ENCODE results near the gene ERCC2. TPM values are rescaled to one million over a fixed set of nuclear protein-coding genes. Genes with fewer than 3 reads are reported as not detected.
"Not testable (repeated sequence)": the region's sequence is repeated elsewhere in the genome, so short reads cannot be mapped to it uniquely, and the experiment has no call there.

Gene ERCC2
- total RNA-seq = 4.2 TPM

DNA sequence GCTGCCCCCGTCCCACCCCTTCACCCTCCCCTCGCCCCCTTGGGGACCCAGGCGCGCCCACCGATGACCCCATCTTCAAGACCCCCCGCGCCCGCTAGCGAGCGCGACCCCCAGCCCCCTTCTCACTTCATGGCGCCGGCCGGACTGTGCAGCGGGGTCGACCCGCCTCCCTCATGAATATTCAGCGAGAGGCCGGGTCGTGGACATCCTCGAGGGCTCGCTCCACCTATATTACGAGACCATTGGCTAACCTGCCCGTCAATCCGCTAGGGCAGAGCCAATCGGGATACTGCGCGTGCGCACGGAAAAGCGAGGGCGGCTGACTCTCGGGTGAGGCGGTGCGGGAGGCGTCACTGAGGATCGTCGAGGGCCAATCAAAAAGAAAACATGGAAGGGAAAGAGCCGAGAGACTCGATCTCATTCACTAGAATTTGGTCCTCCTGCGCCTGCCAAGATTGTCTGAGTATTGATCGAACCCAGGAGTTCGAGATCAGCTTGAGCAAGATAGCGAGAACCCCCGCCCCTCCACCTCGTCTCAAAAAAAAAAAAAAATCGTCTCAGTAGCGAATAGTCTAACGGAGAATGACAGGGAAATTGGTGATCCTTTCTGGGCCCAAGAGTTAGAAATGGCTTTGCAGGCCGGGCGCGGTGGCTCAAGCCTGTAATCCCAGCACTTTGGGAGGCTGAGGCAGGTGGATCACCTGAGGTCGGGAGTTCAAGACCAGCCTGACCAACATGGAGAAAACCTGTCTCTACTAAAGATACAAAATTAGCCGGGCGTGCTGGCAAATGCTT is at the start of gene ERCC2:
Gene ERCC2 (minus strand): TSS at position 164 of the 795 bp plus-strand sequence. CDS start 33 bp downstream, at position 131.
- peaks cover 14% of the 10 kb centered on the region for H3K4me1 ChIP-seq (ENCODE audit: insufficient read depth, low read length)
- H3K9me3 ChIP-seq (ENCODE audit: low read depth, low read length) = no peaks in the 10 kb centered on the region
- H3K4me3 ChIP-seq (ENCODE audit: low read length) = peak within 1 kb of the TSS; percentile 53
- H3K27me3 ChIP-seq (ENCODE audit: insufficient read depth, low read length) = no peaks in the 10 kb centered on the region

DNA sequence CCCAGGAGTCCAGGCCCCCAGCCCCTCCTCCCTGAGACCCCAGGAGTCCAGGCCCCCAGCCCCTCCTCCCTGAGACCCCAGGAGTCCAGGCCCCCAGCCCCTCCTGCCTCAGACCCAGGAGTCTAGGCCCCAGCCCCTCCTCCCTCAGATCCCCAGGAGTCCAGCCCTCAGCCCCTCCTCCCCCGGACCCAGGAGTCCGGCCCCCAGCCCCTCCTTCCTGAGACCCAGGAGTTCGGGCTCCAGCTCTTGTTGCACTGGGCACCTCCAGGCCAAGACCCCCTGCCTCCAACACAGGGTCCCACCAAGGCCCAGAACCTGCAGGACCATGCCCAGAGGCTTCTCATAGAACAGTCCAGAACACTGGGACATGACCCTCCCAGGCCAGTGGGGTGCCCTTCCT is 49.5 kb upstream of the ERCC2 start:
- H3K4me1 ChIP-seq (ENCODE audit: insufficient read depth, low read length) = peaks cover 63% of the 10 kb centered on the region
- no peak overlapping the region for H3K4me3 ChIP-seq (ENCODE audit: low read length)
- H3K9me3 ChIP-seq (ENCODE audit: low read depth, low read length) = no peaks in the 10 kb centered on the region
- no peaks in the 10 kb centered on the region for H3K27me3 ChIP-seq (ENCODE audit: insufficient read depth, low read length)

DNA sequence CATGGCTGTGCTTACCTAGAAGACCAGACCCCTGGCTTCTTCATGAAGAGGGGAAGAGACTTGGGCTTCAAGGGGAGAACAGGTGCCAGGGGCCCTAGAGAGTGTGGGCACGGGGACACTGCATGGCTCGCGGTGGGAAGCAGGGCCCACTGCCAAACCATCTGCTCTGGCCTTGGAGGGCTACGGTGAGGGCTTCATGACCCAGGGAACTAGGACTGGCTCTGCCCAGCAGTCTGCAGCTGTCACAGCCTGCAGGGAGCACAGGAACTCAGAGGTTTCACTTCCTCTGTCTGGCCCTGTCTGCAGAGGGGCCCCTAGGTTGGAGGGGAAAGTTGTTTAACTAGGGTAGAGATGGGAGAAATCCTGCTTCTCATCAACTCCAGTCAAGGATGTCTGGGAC is 49.0 kb upstream of the ERCC2 start:
- no peak overlapping the region for H3K4me3 ChIP-seq (ENCODE audit: low read length)
- peaks cover 58% of the 10 kb centered on the region for H3K4me1 ChIP-seq (ENCODE audit: insufficient read depth, low read length)
- H3K9me3 ChIP-seq (ENCODE audit: low read depth, low read length) = no peaks in the 10 kb centered on the region
- no peaks in the 10 kb centered on the region for H3K27me3 ChIP-seq (ENCODE audit: insufficient read depth, low read length)

DNA sequence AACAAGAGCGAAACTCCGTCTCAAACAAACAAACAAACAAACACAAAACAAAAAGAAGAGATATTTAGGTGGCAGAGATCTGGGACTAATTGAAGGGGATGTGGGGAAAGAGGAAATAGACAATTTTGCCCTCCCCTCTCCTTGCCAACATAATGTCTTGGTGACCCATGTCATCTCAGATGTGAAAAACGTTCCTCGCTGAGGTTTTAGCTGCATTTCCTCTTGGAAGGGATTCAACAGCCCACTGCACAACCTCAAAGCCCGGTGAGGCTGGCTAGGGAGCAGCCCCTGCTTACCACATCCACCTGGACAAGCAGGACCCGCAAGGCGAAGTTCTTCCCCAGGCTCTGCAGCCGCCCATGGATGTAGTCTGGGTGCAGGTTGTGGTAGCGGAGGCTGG is 48.4 kb upstream of the ERCC2 start:
- Histone ChIP-seq H3K4me1 (ENCODE audit: insufficient read depth, low read length) (peaks cover 52% of the 10 kb centered on the region), H3K4me3 (ENCODE audit: low read length) (no peak overlapping the region), H3K27me3 (ENCODE audit: insufficient read depth, low read length) (no peaks in the 10 kb centered on the region), H3K9me3 (ENCODE audit: low read depth, low read length) (no peaks in the 10 kb centered on the region)

DNA sequence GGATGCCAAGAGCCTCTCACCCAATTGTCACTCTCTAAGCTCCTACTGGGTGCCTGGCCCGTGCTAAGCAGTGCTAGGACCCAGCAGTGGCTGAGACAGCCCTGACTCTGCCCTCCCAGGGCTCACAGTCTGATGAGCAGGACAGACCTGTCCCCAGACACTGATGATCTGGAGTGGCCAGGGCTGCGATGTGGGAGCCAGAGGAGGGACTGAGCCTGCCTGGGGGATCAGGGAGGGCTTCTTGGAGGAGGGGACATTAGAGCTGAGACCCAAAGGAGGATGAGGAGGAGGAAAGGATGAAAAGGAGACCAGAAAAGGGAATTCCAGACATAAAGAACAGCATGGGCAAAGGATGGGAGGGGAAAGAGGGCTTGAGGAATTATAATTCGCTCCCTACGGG is 46.8 kb upstream of the ERCC2 start:
- peaks cover 37% of the 10 kb centered on the region for H3K4me1 ChIP-seq (ENCODE audit: insufficient read depth, low read length)
- no peaks in the 10 kb centered on the region for H3K27me3 ChIP-seq (ENCODE audit: insufficient read depth, low read length)
- H3K4me3 ChIP-seq (ENCODE audit: low read length) = no peak overlapping the region
- H3K9me3 ChIP-seq (ENCODE audit: low read depth, low read length) = no peaks in the 10 kb centered on the region

DNA sequence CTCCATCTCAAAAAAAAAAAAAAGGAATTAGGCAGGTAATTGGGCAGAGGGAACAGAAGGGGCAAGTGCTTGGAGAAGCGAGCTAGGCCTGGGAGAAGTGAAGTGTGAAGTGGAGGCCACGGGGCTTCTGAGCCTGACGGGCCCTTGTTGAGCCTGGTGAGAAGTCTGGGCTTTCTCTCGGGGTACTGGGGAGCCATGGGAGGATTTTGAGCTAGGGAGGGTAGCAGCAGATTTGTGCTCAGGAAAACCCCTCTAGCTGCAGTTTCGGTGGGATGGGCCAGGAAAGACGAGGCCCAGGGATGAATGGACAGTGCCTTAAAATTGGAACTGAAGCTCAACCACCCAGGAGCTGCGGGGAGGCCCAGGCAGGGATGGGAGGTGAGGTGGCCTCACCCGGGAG is 44.1 kb upstream of the ERCC2 start:
- Histone ChIP-seq H3K27me3 (ENCODE audit: insufficient read depth, low read length) (no peaks in the 10 kb centered on the region), H3K4me3 (ENCODE audit: low read length) (no peak overlapping the region), H3K4me1 (ENCODE audit: insufficient read depth, low read length) (peaks cover 18% of the 10 kb centered on the region), H3K9me3 (ENCODE audit: low read depth, low read length) (no peaks in the 10 kb centered on the region)

DNA sequence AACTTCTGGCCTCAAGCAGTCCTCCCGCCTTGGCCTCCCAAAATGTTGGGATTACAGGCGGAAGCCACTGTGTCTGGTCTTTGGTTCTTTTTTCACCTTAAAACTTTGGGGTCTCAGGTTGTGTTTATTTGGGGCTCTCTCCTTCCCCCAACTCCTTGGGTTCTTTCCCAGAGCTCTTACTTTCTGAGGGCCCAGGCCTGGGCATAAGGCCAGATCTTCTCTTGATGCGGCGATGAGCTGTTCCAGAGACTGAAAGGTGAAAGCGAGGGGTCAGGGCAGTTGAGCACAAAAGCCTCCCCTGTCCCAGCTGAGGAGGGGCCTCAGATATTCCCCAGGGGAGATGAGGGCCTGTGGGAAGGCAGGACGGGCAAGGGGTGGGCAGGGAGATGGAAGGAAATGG is 43.1 kb upstream of the ERCC2 start:
- no peaks in the 10 kb centered on the region for H3K9me3 ChIP-seq (ENCODE audit: low read depth, low read length)
- no peaks in the 10 kb centered on the region for H3K27me3 ChIP-seq (ENCODE audit: insufficient read depth, low read length)
- H3K4me3 ChIP-seq (ENCODE audit: low read length) = no peak overlapping the region
- peaks cover 18% of the 10 kb centered on the region for H3K4me1 ChIP-seq (ENCODE audit: insufficient read depth, low read length)

DNA sequence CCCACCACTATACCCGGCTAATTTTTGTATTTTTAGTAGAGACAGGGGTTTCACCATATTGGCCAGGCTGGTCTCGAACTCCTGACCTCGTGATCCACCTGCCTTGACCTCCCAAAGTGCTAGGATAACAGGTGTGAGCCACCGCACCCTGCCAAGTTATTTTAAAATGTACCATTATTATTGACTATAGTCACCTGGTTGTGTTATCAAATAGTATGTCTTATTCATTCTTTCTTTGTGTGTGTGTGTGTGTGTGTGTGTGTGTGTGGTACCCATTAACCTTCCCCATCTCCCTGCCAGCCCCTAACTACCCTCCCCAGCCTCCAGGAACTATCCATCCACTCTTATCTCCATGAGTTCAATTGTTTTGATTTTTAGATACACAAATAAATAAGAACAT is 40.0 kb upstream of the ERCC2 start:
- H3K9me3 ChIP-seq (ENCODE audit: low read depth, low read length); H3K27me3 ChIP-seq (ENCODE audit: insufficient read depth, low read length); H3K4me3 ChIP-seq (ENCODE audit: low read length): not testable (repeated sequence)
- H3K4me1 ChIP-seq (ENCODE audit: insufficient read depth, low read length) = peaks cover 35% of the 10 kb centered on the region

DNA sequence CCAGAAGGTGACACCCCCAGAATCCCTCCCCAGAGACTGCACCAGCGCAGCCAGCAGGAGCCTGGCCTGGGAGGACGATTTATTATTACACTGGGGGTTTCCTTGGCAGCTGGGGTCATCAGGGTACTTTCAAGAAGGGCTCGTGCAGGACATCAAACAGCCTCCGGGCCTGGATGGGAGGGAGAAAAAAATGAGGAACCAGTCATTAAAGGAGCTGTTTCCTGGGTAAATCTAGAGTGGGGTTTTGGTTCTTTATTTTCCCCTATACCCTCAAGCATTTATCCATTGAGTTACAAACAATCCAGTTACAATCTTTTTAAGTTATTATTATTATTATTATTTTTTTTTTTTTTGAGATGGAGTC is 39.2 kb upstream of the ERCC2 start:
- H3K4me1 ChIP-seq (ENCODE audit: insufficient read depth, low read length) = peaks cover 43% of the 10 kb centered on the region
- peaks cover 8% of the 10 kb centered on the region for H3K27me3 ChIP-seq (ENCODE audit: insufficient read depth, low read length)
- H3K4me3 ChIP-seq (ENCODE audit: low read length) = no peak overlapping the region
- no peaks in the 10 kb centered on the region for H3K9me3 ChIP-seq (ENCODE audit: low read depth, low read length)

DNA sequence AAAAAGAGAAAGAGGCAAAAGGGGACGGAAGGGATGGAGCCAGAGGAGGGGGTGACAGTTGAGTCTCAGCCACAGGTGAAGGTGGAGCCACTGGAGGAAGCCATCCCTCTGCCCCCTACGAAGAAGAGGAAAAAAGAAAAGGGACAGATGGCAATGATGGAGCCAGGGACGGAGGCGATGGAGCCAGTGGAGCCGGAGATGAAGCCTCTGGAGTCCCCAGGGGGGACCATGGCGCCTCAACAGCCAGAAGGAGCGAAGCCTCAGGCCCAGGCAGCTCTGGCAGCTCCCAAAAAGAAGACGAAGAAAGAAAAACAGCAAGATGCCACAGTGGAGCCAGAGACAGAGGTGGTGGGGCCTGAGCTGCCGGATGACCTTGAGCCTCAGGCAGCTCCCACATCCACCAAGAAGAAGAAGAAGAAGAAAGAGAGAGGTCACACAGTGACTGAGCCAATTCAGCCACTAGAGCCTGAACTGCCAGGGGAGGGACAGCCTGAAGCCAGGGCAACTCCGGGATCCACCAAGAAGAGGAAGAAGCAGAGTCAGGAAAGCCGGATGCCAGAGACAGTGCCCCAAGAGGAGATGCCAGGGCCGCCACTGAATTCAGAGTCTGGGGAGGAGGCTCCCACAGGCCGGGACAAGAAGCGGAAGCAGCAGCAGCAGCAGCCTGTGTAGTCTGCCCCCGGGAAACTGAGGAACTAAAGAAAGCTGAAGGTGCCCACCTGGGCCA is 38.6 kb upstream of the ERCC2 start:
- Histone ChIP-seq H3K4me3 (ENCODE audit: low read length) (no peak overlapping the region), H3K27me3 (ENCODE audit: insufficient read depth, low read length) (peaks cover 13% of the 10 kb centered on the region), H3K4me1 (ENCODE audit: insufficient read depth, low read length) (peaks cover 48% of the 10 kb centered on the region), H3K9me3 (ENCODE audit: low read depth, low read length) (no peaks in the 10 kb centered on the region)

DNA sequence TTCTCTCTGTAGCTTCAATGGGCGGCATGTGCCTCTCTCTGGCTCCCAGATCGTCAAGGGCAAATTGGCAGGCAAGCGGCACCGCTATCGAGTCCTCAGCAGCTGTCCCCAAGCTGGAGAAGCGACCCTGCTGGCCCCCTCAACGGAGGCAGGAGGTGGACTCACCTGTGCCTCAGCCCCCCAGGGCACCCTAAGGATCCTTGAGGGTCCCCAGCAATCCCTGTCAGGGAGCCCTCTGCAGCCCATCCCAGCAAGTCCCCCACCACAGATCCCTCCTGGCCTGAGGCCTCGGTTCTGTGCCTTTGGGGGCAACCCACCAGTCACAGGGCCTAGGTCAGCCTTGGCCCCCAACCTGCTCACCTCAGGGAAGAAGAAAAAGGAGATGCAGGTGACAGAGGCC is 37.7 kb upstream of the ERCC2 start:
- H3K9me3 ChIP-seq (ENCODE audit: low read depth, low read length) = no peaks in the 10 kb centered on the region
- peaks cover 50% of the 10 kb centered on the region for H3K4me1 ChIP-seq (ENCODE audit: insufficient read depth, low read length)
- H3K27me3 ChIP-seq (ENCODE audit: insufficient read depth, low read length) = peaks cover 22% of the 10 kb centered on the region
- H3K4me3 ChIP-seq (ENCODE audit: low read length) = no peak overlapping the region

DNA sequence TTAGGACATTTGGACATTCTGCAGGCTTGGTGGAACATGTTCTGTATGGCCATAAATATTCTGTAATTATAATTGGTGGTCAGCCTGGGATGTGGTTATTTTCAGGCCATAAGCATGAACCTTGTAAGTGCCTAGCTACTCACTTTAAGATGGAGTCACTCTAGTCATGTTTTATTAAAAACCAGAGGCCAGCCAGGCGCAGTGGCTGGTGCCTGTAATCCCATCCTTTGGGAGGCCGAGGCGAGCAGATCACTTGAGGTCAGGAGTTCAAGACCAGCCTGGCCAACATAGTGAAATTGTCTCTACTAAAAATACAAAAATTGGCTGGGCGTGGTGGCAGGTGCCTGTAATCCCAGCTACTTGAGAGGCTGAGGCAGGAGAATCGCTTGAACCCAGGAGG is 37.2 kb upstream of the ERCC2 start:
- H3K27me3 ChIP-seq (ENCODE audit: insufficient read depth, low read length) = peaks cover 27% of the 10 kb centered on the region
- peaks cover 54% of the 10 kb centered on the region for H3K4me1 ChIP-seq (ENCODE audit: insufficient read depth, low read length)
- H3K9me3 ChIP-seq (ENCODE audit: low read depth, low read length); H3K4me3 ChIP-seq (ENCODE audit: low read length): not testable (repeated sequence)

DNA sequence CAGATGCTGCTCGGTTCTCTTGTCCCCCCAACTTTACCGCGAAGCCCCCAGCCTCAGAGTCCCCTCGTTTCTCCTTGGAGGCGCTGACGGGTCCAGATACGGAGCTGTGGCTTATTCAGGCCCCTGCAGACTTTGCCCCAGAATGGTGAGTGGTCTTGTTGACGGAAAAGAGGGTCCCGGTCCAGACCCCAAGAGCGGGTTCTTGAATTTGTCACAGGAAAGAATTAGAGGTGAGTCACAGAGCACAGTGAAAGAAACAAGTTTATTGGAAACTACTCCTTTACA is 36.7 kb upstream of the ERCC2 start:
- Histone ChIP-seq H3K9me3 (ENCODE audit: low read depth, low read length) (no peaks in the 10 kb centered on the region), H3K4me1 (ENCODE audit: insufficient read depth, low read length) (peaks cover 56% of the 10 kb centered on the region), H3K27me3 (ENCODE audit: insufficient read depth, low read length) (peaks cover 32% of the 10 kb centered on the region), H3K4me3 (ENCODE audit: low read length) (peak overlapping the region; percentile 72)

DNA sequence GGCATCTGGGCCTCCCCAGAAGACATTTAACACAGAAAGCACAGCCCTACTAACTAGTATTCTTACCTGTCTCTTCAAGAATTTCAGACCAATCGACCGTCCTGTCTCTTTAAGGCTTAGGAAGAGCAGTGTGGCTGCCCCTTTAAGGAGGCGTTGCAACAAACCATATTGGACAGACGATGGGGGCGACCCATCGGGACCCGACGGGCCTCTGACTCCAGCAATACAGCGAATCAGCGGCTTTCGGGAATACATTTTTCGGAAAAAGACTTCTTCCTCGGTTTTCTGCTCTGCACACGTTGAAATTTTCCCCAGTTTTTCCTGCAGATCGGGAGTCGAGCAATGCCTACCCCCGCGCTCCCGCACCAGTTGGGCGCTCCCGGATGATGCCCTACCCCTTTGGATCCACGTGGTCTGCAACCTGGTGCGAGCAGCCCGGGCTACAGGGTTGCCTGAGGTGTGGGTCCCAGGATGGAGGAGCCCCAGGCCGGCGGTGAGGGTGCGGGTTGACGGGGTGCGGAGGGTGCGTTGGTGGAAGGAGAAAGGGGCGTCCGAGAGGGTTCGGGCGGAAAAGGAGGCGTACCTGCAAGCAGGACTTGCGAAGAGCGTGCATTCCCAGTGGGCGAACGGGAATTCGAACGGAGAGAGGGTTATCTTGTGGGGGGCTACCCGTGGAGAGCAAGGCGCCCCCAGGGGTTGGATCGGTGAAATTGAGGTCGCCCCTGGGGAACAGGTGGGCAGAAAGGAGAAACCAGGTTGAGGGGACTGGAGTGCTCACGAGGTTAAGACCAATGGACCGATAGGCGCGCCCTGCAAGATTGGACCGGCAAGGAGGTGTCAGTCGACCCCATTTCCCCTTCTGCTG is 36.1 kb upstream of the ERCC2 start, which contains the start of gene POLR1G:
Gene POLR1G (plus strand): TSS at position 419 of the 865 bp plus-strand sequence. CDS start 53 bp downstream, at position 472.
- Histone ChIP-seq H3K4me3 (ENCODE audit: low read length) (peak within 1 kb of the TSS; percentile 72), H3K4me1 (ENCODE audit: insufficient read depth, low read length) (peaks cover 56% of the 10 kb centered on the region)

More for the DNA sequence above, 36.1 kb upstream of the ERCC2 start, which contains the start of gene POLR1G:
- Histone ChIP-seq H3K9me3 (ENCODE audit: low read depth, low read length) (no peaks in the 10 kb centered on the region), H3K27me3 (ENCODE audit: insufficient read depth, low read length) (peaks cover 35% of the 10 kb centered on the region)

Measured in mononuclear cell (primary cell).